Hematopoietic multipotent progenitor cell treated with erythropoietin and hydrocortisone succinate and interleukin-3 and kit ligand, for 17 days (in vitro differentiated cells): ENCODE results near the gene DISP3.

Experiments
- DNase-seq: peaks from one replicate; pipeline ENCODE4 v3.0.0-alpha.2; 2015; ENCODE audit warnings: low spot score

DISP3 gene

DNA sequence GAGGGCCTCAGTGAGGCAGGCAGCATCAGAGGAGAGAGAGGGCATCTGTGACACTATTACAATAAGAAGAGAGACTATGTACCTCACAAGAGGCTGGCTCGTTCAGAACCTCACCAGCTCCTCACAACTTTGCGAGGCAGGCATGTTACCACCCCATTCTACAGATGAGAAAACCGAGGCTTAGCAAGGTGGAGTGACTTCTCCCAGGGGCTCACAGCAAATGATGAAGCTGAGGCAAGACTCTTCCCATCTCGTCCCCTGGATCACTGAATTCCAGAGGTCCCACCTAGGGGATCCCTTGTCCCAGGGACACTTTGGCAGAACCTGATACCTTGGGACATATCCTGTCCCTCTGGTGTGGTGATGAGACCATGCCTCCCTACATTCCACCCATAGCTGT lies 64.4 kb downstream of the DISP3 start:
- DNase-seq, result no peak

DNA sequence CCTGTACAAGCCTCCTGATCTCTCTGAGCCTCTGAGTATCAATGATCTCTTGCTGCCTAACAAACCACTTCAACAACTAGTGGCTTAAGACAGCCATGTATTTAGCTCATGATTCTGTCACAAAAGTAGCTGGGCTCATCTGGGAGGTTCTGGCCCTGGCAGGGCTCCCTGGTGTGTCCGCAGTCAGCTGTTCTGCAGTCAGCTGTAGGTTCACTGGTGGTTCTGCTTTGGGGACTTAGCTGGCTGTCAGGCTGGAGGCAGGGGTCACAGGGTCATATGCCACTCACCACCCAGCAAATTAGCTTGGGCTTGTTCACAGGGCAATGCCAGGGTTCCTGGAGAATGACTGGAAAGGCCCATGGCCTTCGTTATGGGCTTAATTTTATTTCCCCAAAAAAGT lies 64.8 kb downstream of the DISP3 start:
- DNase-seq, result no peak

DNA sequence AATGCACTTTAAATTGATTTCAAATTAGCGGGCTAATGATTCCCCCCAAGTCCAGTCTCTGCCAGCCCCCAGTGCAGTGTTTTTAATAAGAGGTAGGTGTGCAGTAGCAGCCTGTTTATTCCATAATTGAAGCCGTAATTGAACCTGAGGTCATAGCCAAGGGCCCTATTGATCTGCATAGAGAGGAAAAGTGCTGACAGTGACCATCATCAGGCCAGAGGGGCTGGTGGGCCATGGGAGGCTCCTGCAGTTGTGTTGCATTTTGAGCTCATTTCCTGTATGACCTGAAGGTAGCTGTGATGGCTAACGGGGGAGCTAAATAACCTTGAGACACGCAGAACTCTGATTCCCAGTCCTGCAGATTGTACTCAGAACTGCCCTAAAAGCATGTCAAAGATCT lies 67.5 kb downstream of the DISP3 start:
- DNase-seq, result no peak

DNA sequence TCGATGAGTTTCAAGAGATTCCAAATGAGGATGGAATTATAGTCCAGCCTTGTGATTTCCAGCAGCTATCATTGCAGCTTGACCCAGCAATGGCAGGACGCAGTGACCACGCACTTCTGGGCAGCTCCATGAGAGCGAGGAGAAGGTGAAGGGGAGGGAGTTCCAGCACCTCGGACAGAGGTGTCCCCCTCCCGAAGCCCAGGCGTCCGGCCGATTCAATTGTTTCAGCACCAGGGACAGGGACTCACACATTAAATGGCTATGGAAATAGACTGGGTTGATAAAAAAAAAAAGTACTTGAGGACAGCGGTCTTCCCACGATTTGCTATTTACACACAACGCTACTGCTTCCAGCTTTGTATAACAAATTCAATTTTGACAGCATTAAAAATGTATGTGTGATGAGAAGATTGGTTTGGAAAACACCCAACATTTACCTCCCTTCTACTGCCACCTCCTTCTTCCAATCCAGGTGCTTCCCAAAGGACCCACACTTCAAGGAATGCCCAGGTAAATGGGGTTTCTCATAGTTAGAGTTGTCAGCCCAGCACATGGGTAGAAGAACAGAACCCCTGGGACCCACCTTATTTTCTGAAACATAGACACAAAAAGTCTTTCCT lies 71.8 kb downstream of the DISP3 start:
- DNase-seq, result no peak

DNA sequence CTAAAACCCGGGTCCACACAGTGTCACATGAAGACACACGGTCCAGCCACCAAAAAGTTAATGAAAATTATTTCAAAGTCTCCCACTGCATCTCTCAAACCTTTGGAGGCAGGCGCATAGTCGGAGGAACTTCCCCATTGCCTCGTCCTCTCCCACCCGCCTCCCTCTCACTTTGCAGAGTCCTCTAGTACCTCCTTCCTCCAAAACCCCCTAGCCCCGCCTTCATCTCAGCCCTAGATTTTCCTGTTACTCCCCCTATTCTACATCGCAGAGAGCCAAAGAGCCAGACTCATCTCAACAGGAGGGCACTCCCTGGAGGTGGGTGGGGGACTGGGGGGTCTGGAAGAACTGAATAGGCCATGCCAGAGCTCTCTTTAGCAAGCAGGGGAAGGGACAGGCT lies 79.3 kb downstream of the DISP3 start:
- no peak for DNase-seq

DNA sequence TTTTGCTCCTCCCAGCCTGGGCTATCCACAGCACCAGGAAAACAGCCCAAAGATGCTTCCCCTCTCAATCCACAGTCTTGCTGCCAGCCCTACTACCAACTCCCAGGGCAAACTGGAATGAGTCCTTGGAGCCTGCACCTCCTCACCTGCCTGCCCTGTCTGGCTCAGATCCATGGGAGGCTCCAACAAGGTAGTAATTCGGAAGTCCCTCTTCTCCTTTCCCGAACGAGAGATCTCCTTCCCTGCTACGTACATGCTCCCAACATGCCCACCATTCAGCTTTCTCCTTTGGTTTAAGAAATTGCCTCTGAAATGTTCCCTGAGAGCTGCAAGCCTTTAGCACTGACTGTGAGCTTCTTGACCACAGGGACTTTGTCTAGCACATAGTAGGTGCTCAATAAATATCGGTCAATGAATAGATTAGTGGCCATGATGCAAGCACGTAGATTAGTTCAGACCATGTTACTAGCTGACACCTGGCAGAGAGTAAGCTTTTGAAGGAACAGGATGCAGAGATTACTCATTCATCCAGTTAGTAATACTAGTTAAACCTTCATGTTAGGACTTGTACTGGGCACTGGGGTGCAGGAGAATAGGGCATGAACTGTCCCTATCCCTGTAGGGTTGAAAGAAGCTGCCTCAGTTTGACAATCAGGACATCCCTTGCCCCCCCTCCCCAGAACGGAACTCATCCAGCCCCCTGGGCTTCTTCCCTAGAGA lies 80.1 kb downstream of the DISP3 start:
- no peak for DNase-seq

DNA sequence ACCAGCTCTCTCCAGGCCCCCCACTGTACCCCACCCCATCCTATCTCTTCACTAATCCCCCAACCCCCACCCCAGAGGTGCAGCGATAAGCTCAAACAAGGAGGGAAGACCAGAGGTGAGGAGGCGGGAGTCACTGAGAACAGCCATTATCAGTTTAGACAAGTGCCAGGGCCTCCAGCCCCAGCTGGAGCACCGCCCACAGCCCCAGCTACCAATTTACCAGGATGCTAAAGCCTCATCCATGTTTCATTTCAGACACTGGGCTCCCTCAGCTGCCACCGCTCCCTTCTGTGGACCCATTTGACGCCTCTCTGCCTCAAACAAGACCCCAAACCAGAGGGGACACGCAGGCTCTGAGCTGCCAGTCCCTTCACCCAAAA lies 80.6 kb downstream of the DISP3 start:
- DNase-seq, result no peak

DNA sequence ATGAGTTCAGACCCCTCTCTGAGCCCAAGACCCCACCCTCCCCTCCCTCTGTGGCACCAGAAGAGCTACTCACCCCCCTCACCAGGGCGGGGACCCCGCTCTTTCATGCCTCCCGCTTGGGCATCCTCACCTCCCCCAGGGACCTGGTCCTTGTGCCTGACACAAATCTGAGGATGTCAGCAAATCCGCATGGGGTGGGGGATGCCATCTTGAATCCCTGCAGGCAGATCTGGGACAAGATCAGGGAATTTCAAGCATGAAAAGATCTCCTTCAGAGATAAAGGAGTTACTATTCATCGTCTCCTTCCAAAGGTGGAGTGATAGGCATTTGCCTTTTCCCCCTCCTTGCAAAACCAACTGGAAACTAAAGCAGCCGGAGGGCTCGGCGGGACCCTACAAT lies 81.1 kb downstream of the DISP3 start:
- DNase-seq, result no peak

DNA sequence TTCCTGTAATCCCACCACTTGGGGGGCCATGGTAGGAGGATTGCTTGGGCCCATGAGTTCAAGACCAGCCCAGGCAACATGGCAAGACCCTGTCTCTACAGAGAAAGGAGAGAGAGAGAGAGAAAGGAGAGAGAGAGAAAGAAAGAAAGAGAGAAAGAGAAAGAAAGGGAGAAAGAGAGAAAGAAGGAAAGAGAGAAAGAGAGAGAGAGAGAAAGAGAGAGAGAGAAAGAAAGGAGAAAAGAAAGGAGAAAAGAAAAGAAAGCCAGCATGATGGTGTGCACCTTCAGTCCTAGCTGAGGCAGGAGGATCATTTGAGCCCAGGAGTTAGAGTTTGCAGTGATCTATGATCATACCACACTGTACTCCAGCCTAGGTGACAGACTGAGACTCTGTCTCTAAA lies 82.8 kb downstream of the DISP3 start:
- DNase-seq, result no peak

DNA sequence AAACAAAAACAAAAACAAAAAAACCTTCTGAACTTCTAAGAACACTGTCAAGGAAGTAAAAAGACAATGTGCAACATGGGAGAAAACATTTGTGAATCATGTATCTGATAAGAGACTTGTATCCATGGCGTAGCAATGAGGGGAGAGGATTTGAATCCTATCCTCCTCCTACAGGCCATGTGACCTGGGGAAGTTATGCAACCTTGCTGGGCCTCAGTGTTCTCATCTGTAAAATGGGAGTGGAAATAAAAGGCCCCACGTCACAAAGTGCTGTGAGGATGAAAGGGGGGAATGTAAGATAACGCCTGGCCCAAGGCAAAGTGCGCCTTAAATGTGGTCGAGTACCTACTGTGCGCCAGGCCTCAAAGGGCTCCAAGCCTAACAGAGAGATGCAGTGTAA lies 83.7 kb downstream of the DISP3 start:
- no peak for DNase-seq

DNA sequence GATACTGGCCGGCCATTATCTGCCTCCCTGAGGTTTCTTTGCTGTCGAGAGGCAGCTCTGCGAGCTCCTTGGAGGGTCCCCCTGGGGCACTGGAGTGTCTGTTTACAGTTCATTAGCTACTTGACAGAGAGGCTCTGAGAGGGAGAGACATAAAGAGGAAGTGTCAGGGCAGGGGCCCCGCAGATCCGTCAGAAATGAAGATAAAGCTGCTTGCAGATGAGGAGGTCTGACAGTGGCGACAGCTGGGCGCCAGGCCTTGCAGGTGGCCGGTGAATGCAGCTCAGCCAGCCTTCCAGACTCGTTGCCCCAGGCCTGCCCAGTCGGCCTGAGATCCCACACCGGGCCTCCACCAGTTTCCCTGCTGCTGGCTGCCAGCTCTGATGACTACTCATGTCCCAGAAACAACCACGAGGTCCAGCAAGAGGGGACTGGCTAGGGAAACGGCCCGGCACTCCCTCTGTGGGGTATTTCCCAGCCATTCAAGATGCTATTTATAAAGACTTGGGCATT lies 84.7 kb downstream of the DISP3 start:
- no peak for DNase-seq

DNA sequence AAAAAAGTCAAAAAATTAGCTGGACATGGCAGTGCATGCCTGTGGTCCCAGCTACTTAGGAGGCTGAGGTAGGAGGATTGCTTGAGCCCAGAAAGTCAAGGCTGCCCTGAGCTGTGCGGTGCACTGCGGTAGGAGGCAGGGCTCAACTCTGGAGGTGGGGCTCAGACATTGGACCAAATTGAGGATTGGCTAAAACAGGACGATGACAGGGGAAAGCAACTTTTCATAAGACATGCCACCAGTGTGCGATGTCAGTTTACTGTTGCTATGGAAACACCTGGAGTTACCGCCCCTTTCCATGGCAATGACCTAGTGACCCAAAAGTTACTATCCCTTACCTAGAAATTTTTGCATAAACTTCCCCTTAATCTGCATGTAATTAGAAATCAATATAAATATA lies 85.3 kb downstream of the DISP3 start:
- no peak for DNase-seq

DNA sequence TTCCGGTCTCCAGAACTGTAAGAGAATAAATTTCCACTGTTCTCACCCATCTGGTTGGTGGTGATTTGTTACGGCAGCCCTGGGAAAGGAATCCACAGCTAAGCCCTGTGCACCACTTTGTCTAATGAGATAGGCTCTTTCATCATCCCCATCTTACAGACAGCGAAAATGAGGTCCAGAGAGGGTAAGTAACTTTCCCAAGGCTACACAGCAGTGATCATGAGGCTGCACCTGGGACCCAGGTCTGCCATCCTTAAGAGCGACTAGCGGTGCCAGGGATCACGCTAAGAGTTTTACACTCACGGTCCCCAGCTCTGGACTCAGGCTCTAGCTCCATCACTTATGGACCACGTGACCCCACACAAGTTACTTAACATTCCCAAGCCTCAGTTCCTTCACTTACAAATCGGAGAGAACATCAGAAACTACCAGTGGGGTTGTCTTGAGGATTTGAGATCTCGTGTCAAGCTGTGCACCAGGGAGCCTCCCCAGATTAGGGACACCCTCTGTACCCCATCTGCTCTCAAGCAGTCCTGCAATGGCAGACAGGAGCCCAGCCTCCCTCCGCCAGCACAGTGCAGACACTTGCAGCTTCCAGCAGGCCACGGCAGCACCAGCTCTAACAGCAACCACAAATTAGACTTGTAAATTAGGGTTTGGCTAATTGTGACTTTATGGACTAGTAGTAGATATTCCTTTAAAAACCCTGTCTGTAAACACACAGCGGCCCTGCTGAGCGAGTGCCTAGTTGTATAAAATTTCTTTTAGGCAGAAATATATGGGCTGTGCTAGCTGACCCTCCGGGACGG lies 87.3 kb downstream of the DISP3 start:
- DNase-seq, result no peak

DNA sequence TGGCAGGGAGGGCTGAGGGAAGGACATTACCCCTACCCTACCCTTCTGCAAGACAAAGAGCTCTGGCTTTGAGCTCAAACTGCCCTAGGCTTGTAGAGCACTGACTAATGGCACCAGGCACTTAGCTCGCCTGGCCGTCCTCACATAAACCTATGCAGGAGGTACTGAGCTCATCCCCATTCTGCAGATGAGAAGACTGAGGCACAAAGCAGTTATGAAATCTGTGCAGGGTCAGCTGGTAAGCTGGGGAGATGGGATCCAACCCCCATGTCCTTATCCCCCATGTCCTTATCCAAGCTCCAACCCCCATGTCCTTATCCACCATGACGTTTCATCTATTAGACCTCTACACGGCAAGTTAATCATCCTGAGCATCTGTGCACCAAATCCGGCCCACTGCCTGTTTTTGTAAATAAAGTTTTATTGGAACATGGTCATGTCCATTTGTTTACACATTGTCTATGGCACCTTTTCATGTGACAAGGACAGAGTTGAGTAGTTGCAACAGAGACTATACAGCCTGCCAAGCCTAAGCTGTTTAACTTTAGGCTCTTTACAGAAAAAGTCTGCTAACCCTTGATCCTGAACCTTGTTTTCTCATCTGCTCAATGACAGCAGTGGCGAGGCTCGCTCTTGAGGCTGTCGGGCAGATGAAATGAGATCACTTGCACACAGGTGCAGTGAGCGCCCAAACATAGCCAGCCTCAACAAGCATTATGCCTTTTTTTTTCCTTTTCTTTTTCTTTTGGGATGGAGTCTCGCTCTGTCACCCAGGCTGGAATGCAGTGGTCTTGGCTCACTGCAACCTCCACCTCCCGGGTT lies 88.5 kb downstream of the DISP3 start:
- no peak for DNase-seq

DNA sequence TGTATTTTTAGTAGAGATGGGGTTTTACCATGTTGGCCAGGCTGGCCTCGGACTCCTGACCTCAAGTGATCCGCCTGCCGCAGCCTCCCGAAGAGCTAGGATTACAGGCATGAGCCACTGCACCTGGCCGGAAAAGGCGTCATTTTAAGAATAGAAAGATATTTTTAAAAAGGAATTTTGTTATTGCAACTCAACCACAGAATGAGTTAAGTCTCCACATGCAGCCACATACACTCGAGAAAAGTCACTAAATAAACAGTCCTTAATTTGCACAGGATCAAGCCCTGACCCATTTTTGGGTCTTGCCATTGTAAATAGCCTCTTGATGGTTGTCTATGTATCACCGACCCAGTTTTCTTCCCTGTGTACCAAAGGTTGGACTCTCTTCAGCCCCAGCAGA lies 89.7 kb downstream of the DISP3 start:
- DNase-seq, result no peak

DNA sequence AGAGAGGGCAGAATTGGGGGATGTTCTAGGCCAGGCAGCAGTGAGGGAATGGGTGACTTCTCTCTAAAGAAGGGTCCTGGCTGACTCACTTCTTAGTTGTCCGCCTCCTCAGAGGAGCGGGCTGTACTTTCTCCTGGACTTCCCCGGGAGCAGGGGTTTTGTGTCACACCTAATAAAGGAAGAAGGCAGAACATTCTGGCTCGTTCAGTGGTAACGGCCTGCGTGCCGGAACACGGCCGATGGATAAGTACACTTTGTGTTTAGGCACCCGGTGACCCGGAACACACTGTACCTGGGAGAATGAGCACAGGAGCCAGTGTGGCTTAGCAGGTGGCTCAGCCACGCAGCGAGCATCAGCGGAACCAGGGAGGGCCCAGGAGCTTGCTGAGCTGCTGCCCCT lies 90.6 kb downstream of the DISP3 start:
- no peak for DNase-seq

DNA sequence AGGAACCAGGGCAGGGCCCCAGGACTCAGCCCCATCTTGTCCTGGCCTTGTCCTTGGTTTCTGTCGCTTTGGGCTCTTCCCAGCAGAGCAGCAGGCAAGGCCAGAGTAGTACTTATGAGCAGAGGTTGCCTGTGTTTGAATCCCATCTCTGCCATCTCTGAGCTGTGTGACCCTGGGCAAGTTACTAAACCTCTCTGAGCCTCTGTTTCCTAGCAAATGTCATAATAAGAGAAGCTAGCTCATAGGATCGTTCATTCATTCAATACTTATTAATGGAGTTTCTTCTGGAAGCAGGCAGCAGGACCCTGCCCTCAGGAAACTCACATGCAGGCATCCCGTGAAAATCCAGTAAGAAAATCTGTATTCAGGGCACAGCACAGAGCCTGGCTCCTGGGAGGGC lies 91.0 kb downstream of the DISP3 start:
- DNase-seq, result no peak

DNA sequence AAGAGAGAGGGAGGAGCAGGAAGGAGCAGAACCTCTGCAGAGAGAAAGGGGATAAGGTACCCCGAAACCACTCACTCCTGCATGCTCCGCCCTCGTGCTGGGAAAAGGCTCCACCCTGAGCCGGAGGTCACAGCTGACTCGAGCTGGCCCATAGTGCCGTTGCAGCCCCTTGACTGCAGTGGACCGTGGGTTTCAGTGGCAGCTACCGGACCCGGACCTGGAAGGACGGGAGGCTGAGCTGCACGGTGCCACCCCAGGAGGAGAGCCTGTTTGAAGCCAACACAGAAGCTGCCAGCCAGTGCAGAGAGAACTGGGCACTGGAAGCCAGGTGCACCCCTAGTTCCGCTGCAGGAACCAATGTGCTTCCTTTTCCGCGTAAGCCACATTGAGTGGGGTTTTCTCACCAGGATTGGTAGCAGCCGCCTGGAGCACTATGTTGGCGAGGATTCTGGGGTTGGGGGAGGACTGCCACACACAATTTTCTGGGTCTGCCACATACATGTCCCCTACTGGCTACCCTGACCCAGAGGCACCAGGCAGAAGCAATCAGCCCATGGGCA lies 91.9 kb downstream of the DISP3 start:
- DNase-seq, result no peak

DNA sequence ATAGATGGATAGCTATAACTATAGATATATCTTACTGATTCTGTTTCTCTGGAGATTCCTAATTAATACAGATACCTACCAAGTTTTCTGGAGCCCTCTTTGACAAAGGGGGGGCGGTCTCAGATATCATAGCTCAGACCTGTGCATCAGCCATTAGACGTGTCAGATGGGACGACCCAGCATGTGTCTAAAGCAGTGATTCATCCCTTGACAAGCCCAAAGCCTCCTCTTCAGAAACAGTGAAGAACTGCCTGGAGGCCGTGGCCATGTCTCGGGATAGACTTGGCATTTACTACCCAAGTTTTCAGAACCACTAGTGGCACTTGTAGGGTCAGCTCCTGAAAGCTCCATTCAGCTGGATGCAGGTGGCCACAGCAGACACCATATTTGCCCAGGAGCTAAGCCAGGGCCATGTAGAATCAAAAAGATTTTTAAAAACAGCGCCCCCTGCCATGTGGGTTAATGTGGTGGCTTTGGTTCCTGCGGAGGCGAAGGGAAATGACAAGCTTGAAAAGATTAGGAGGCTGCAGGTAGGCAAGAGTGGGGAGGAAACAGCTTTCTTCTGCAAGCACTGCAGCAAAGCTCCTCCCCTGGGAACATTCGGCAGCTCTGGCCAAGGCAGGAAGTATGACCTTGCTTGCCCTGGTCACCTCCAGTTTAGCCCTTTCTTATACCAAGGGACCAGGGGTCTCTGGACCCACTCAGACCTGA lies 93.1 kb downstream of the DISP3 start:
- DNase-seq, result no peak

DNA sequence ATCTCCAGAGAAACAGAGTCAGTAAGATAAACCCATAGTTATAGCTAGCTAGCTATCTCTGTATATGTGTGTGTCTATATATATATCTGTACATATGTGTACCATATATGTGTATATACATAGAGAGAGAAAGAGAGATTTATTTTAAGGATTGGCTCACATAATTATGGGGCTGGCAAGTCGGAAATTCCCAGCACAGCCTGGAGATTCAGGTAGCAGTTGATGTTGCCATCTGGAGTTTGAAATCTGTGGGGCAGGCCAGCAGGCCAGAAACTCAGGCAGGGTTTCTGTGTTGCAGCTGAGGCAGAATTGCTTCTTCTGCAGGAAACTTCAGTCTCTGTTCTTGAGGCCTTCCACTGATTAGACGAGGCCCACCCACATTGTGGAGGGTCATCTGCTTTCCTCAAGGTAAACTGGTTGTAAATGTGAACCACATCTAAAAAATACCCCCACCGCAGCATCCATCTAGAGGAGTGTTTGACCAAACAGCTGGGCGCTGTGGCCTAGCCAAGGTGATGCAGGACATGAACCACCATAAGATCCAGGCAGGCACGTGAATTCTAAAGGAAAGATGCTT lies 94.2 kb downstream of the DISP3 start:
- no peak for DNase-seq

DNA sequence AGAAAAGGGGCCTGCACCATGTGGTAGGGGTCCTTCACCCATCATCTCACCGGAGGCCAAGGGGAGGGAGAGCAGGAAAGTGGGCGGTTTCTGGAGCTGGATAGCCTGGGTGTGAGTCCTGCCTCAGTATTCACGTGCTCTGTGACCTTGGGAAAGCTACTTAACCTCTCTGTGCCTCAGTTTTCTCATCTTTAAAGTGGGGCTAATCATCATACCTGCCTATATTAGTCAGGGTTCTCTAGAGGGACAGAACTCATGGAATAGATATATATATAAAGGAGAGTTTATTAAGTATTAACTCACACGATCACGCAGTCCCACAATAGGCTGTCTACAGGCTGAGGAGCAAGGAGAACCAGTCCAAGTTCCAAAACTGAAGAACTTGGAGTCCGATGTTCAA lies 96.6 kb downstream of the DISP3 start:
- no peak for DNase-seq
